Stomach (tissue), 9 donors: ENCODE results near the gene VPS37C. TPM values are rescaled to one million over a fixed set of nuclear protein-coding genes. Genes with fewer than 3 reads are reported as not detected.
A peak's percentile ranks its signal among the peaks of the same experiment; 100 is the strongest.

ENCODE experiments used
- DNase-seq, 2 donors: peaks; one replicate each; pipeline versions ENCODE4 v3.0.0 to v3.0.0-alpha.2; 2013 to 2019
- H3K27ac ChIP-seq, 5 donors: fragments of 200-600 bp in 4 of 5; sonication (generic) in 4 of 5; one replicate each; pipeline ENCODE4 v1.5.1; 2013 to 2019; ENCODE audit warnings: mild to moderate bottlenecking in 1 of 5, moderate library complexity in 1 of 5
- H3K27me3 ChIP-seq, 3 donors: fragments of 200-600 bp; sonication (generic); one replicate each; pipeline ENCODE4 v1.5.1; 2017 to 2019; ENCODE audit warnings: mixed run types in 1 of 3
- H3K36me3 ChIP-seq, 4 donors: fragments of 200-600 bp; sonication (generic); 1 replicate in 3 of 4; 2 replicates in 1 of 4; pipeline ENCODE4 v1.5.1; 2016 to 2019
- H3K4me1 ChIP-seq, 4 donors: fragments of 200-600 bp; sonication (generic); one replicate each; pipeline ENCODE4 v1.5.1; 2016 to 2019
- H3K4me3 ChIP-seq, 4 donors: fragments of 200-600 bp; sonication (generic) in 3 of 4; one replicate each; pipeline ENCODE4 v1.5.1; 2016 to 2019; ENCODE audit warnings: mild to moderate bottlenecking in 1 of 4
- H3K9me3 ChIP-seq, 4 donors: fragments of 200-600 bp; sonication (generic); one replicate each; pipeline ENCODE4 v1.5.1; 2016 to 2019
- CTCF ChIP-seq, 7 experiments: fragments of 450-650 bp in 4 of 7; fragments of 200-600 bp in 3 of 7; sonication (generic) in 3 of 7; IDR thresholded peaks; one replicate each; pipeline ENCODE4 v1.5.1; 2016 to 2019; ENCODE audit warnings: antibody characterized with exemption in 7 of 7, control low read depth in 2 of 7, mild to moderate bottlenecking in 1 of 7
- EP300 ChIP-seq: sonication (generic); formaldehyde crosslinking; IDR thresholded peaks from one replicate; pipeline ENCODE4 v1.6.1; 2017; ENCODE audit warnings: antibody characterized with exemption
- POLR2A ChIP-seq, 4 donors: fragments of 450-650 bp; IDR thresholded peaks; one replicate each; pipeline ENCODE4 v1.6.1; 2016; ENCODE audit warnings: antibody characterized with exemption in 4 of 4, control low read depth in 2 of 4, mild to moderate bottlenecking in 1 of 4, moderate library complexity in 1 of 4
- POLR2AphosphoS5 ChIP-seq, 3 donors: sonication (generic); formaldehyde crosslinking; IDR thresholded peaks; one replicate each; pipeline ENCODE4 v1.6.1; 2016; ENCODE audit warnings: antibody characterized with exemption in 3 of 3
- WGBS, 5 donors: extraction: QIAGEN DNeasy Blood & Tissue Kit in 3 of 5; methylation state at CpG; one replicate each; pipeline versions ENCODE4 v1.1.5 to v1.1.7; 2013 to 2018; 5-methylcytosine and 5-hydroxymethylcytosine counted together
- intact Hi-C: fragments of 100-400 bp; cut with DNase I; formaldehyde crosslinking; loops from one replicate; pipeline ENCODE4 v1.15.1; 2023; ENCODE audit warnings: low total_unique reads
- polyA plus RNA-seq, 3 donors: library from polyadenylated mRNA; stranded (reverse); fragments of 200-250 nt; gene quantifications; one replicate each; pipeline ENCODE4 v1.2.3, GENCODE V29; 2013
- total RNA-seq, 5 donors: library from RNA; depleted of rRNA; stranded (reverse); fragments of >200 nt; gene quantifications; one replicate each; pipeline versions ENCODE4 v1.1.0 to v1.2.3, GENCODE V29; 2014 to 2016
- donor health status: healthy with polysubstance abuse.
- donor health status: Bipolar disorder and iron deficiency.
- donor health status: healthy.

Gene VPS37C
- total and polyA plus RNA-seq, 8 donors, result 6.4 to 53.6 (median 27.7) TPM

- H3K4me3 ChIP-seq, result no peak overlapping the region
- H3K9me3 ChIP-seq, result no peaks in the 10 kb centered on the region
- H3K4me1 ChIP-seq, result peaks cover 13 to 32% (median 23%) of the 10 kb centered on the region in 4 donors
- peaks cover 15 to 56% (median 48%) of the 10 kb centered on the region in 4 donors for H3K36me3 ChIP-seq
- TF ChIP-seq POLR2A (IDR thresholded peaks at IDR 0.05) (no peak), POLR2AphosphoS5 (IDR thresholded peaks at IDR 0.05) (no peak), CTCF (IDR thresholded peaks at IDR 0.05) (no peak), EP300 (no peak)
- WGBS, 5 donors, result 79 to 85% (median 81%) methylated on average over 17 to 18 of the region's 18 CpGs
- no peaks in the 10 kb centered on the region for H3K27me3 ChIP-seq
- H3K27ac ChIP-seq, result peak overlapping the region in 3 of 5 donors; percentile 67 to 81 (median 77)
- intact Hi-C loops, result loop anchor here (2.0 kb wide), 1 partner anchor 58 kb away; no protein-coding TSS in a partner anchor
- DNase-seq, result no peak
Measured at GRCh38 chr11:61128947-61129638, 32.1 kb downstream of the VPS37C start.

- H3K27ac ChIP-seq, result no peak overlapping the region
- DNase-seq, result no peak
- no peaks in the 10 kb centered on the region for H3K27me3 ChIP-seq
- intact Hi-C loops, result loop anchor here (2.0 kb wide), 1 partner anchor 59 kb away; no protein-coding TSS in a partner anchor
- TF ChIP-seq POLR2A (IDR thresholded peaks at IDR 0.05) (no peak), EP300 (no peak), POLR2AphosphoS5 (IDR thresholded peaks at IDR 0.05) (no peak), CTCF (IDR thresholded peaks at IDR 0.05) (no peak)
- peaks cover 13 to 32% (median 23%) of the 10 kb centered on the region in 4 donors for H3K4me1 ChIP-seq
- H3K9me3 ChIP-seq, result no peaks in the 10 kb centered on the region
- H3K4me3 ChIP-seq, result no peak overlapping the region
- H3K36me3 ChIP-seq, result peaks cover 15 to 45% (median 37%) of the 10 kb centered on the region in 4 donors
- 71 to 95% (median 80%) methylated on average over 9 of the region's 9 CpGs for WGBS, 5 donors
Measured at GRCh38 chr11:61127991-61128390, 33.2 kb downstream of the VPS37C start.

- intact Hi-C loops, result no loop called here
- DNase-seq, result peak in 1 of 2 donors; percentile 59
- TF ChIP-seq CTCF (IDR thresholded peaks at IDR 0.05) (no peak), POLR2AphosphoS5 (IDR thresholded peaks at IDR 0.05) (no peak), POLR2A (IDR thresholded peaks at IDR 0.05) (no peak), EP300 (no peak)
Measured at GRCh38 chr11:61126256-61126655, 35.0 kb downstream of the VPS37C start.

GRCh38 chr11:61125310-61125684 lies 35.9 kb downstream of the VPS37C start:
- intact Hi-C loops, result no loop called here

More at GRCh38 chr11:61126256-61126655, 35.0 kb downstream of the VPS37C start:
- Histone ChIP-seq H3K27ac (no peak overlapping the region), H3K27me3 (no peaks in the 10 kb centered on the region), H3K9me3 (no peaks in the 10 kb centered on the region), H3K4me3 (no peak overlapping the region), H3K4me1 (peaks cover 15 to 30% (median 24%) of the 10 kb centered on the region in 4 donors), H3K36me3 (peaks cover 3 to 28% (median 19%) of the 10 kb centered on the region in 4 donors)
- 45 to 65% (median 56%) methylated on average over 12 to 14 of the region's 14 CpGs for WGBS, 5 donors

More at GRCh38 chr11:61125310-61125684, 35.9 kb downstream of the VPS37C start:
- H3K9me3 ChIP-seq, result no peaks in the 10 kb centered on the region
- H3K27ac ChIP-seq, result no peak overlapping the region
- H3K4me1 ChIP-seq, result peaks cover 21 to 34% (median 25%) of the 10 kb centered on the region in 4 donors
- H3K27me3 ChIP-seq, result no peaks in the 10 kb centered on the region
- no peak for DNase-seq
- TF ChIP-seq POLR2AphosphoS5 (IDR thresholded peaks at IDR 0.05) (no peak), CTCF (IDR thresholded peaks at IDR 0.05) (no peak), EP300 (no peak), POLR2A (IDR thresholded peaks at IDR 0.05) (no peak)
- H3K36me3 ChIP-seq, result peaks cover 3 to 24% (median 16%) of the 10 kb centered on the region in 4 donors
- no peak overlapping the region for H3K4me3 ChIP-seq
- WGBS, 5 donors, result 59 to 79% (median 74%) methylated on average over 6 of the region's 6 CpGs
